H54 (cell line): Measurements from ENCODE around the gene DNAH3.
A peak's percentile ranks its signal among the peaks of the same experiment; 100 is the strongest.
"Not testable (repeated sequence)": the region's sequence is repeated elsewhere in the genome, so short reads cannot be mapped to it uniquely, and the experiment has no call there.

Experiments
- DNase-seq: peaks from one replicate; pipeline ENCODE4 v3.0.0; 2011; ENCODE audit warnings: low spot score, mixed read lengths; ENCODE audit not compliant: insufficient read length
- FAIRE-seq: peaks from 3 replicates; lab custom pipeline; 2011; peaks lifted over from hg19 to GRCh38; lab: Jason Lieb, UNC
- POLR2A ChIP-seq: IDR thresholded peaks from 2 replicates; pipeline ENCODE4 v1.6.1; 2011; ENCODE audit warnings: low read depth, mild to moderate bottlenecking, low read length

DNAH3 gene

GRCh38 chr16:21084631-21085225 lies 65.9 kb downstream of the DNAH3 start:
- DNase-seq (no peak), FAIRE-seq (no peak)
- no peak for TF ChIP-seq POLR2A

GRCh38 chr16:21083729-21084268 lies 66.8 kb downstream of the DNAH3 start:
- FAIRE-seq: peak; percentile 23
- TF ChIP-seq POLR2A: no peak
- peak; percentile 45 for DNase-seq

- TF ChIP-seq POLR2A: no peak
- no peak for DNase-seq
- no peak for FAIRE-seq
Measured at GRCh38 chr16:21081329-21081728, 69.3 kb downstream of the DNAH3 start.

GRCh38 chr16:21078563-21078962 lies 72.1 kb downstream of the DNAH3 start:
- no peak for TF ChIP-seq POLR2A
- FAIRE-seq (no peak), DNase-seq (no peak)

- TF ChIP-seq POLR2A: no peak
- FAIRE-seq: no peak
- DNase-seq: no peak
Measured at GRCh38 chr16:21076186-21076883, 74.3 kb downstream of the DNAH3 start.

GRCh38 chr16:21075252-21075651 lies 75.4 kb downstream of the DNAH3 start:
- DNase-seq: no peak
- no peak for FAIRE-seq
- TF ChIP-seq POLR2A: no peak

- DNase-seq (no peak), FAIRE-seq (no peak)
- no peak for TF ChIP-seq POLR2A
Measured at GRCh38 chr16:21072976-21073375, 77.7 kb downstream of the DNAH3 start.

- DNase-seq: no peak
- FAIRE-seq: no peak
- no peak for TF ChIP-seq POLR2A
Measured at GRCh38 chr16:21071741-21072140, 78.9 kb downstream of the DNAH3 start.

- FAIRE-seq: no peak
- TF ChIP-seq POLR2A: no peak
- no peak for DNase-seq
Measured at GRCh38 chr16:21070564-21070963, 80.1 kb downstream of the DNAH3 start.

- TF ChIP-seq POLR2A: no peak
- DNase-seq (no peak), FAIRE-seq (no peak)
Measured at GRCh38 chr16:21069986-21070385, 80.7 kb downstream of the DNAH3 start.

- FAIRE-seq (no peak), DNase-seq (no peak)
- TF ChIP-seq POLR2A: no peak
Measured at GRCh38 chr16:21064203-21064602, 86.4 kb downstream of the DNAH3 start.

- FAIRE-seq, DNase-seq: not testable (repeated sequence)
Measured at GRCh38 chr16:21063314-21063713, 87.3 kb downstream of the DNAH3 start.

- DNase-seq (no peak), FAIRE-seq (no peak)
- no peak for TF ChIP-seq POLR2A
Measured at GRCh38 chr16:21060027-21060510, 90.6 kb downstream of the DNAH3 start.

- FAIRE-seq (no peak), DNase-seq (no peak)
- TF ChIP-seq POLR2A: no peak
Measured at GRCh38 chr16:21057875-21058274, 92.8 kb downstream of the DNAH3 start.

GRCh38 chr16:21056396-21056795 lies 94.2 kb downstream of the DNAH3 start:
- DNase-seq (no peak), FAIRE-seq (no peak)
- TF ChIP-seq POLR2A: no peak

GRCh38 chr16:21055738-21056137 lies 94.9 kb downstream of the DNAH3 start:
- not testable (repeated sequence) for FAIRE-seq, DNase-seq
